A673 (cell line): ENCODE data around the gene UTP15. TPM values are rescaled to one million over a fixed set of nuclear protein-coding genes. Genes with fewer than 3 reads are reported as not detected.

Experiments used
- BruUV-seq: library from RNA; stranded (reverse); fragments of 400-500 nt; replicated peaks from 2 replicates; lab custom pipeline; 2021; lab: Mats Ljungman, UMichigan
- CTCF ChIA-PET: fragments of 300-600 bp; sonication (Branson Sonifier 250); formaldehyde crosslinking; loops from one replicate; lab custom pipeline; 2022; ENCODE audit warnings: antibody characterized with exemption; lab: Charles Lee
- POLR2A ChIA-PET: fragments of 300-600 bp; sonication (Branson Sonifier 250); formaldehyde crosslinking; loops from one replicate; lab custom pipeline; 2022; ENCODE audit warnings: antibody characterized with exemption; ENCODE audit not compliant: low non-redundant PET; lab: Charles Lee
- DNase-seq: peaks from one replicate; pipeline ENCODE4 v3.0.0-alpha.2; 2015; ENCODE audit warnings: low spot score
- H3K27ac ChIP-seq: fragments of 200-600 bp; sonication (generic); 2 replicates; pipeline ENCODE4 v1.5.1; 2016; ENCODE audit warnings: mixed run types, low read depth, mild to moderate bottlenecking, mixed read lengths, antibody characterized with exemption, low read length; ENCODE audit not compliant: poor library complexity, severe bottlenecking
- H3K27me3 ChIP-seq: fragments of 200-600 bp; sonication (generic); replicated peaks from 2 replicates; pipeline ENCODE4 v1.6.1; 2017; ENCODE audit warnings: mixed run types, low read depth, mild to moderate bottlenecking, mixed read lengths, antibody characterized with exemption, low read length; ENCODE audit not compliant: insufficient read depth, poor library complexity
- H3K36me3 ChIP-seq: fragments of 200-600 bp; sonication (generic); 2 replicates; pipeline ENCODE4 v1.6.1; 2016; ENCODE audit warnings: mixed run types, mild to moderate bottlenecking, mixed read lengths, antibody characterized with exemption, low read length; ENCODE audit not compliant: insufficient read depth, poor library complexity, severe bottlenecking
- H3K4me1 ChIP-seq: fragments of 200-600 bp; sonication (generic); 2 replicates; pipeline ENCODE4 v1.6.1; 2017; ENCODE audit warnings: mixed run types, mild to moderate bottlenecking, mixed read lengths, antibody characterized with exemption, low read length; ENCODE audit not compliant: insufficient read depth, poor library complexity, severe bottlenecking
- H3K4me3 ChIP-seq: fragments of 200-600 bp; sonication (generic); 2 replicates; pipeline ENCODE4 v1.5.1; 2016; ENCODE audit warnings: low read depth, mixed run types, mild to moderate bottlenecking, mixed read lengths, low read length; ENCODE audit not compliant: poor library complexity, severe bottlenecking
- H3K9me3 ChIP-seq: fragments of 200-600 bp; sonication (generic); 2 replicates; pipeline ENCODE4 v1.6.1; 2016; ENCODE audit warnings: mixed run types, low read depth, mild to moderate bottlenecking, mixed read lengths, antibody characterized with exemption, low read length; ENCODE audit not compliant: poor library complexity, severe bottlenecking
- CTCF ChIP-seq: fragments of 300-800, 200-600 bp; sonication (generic); conservative IDR thresholded peaks from 2 replicates; pipeline ENCODE4 v1.5.1; 2017; ENCODE audit warnings: low read depth, mild to moderate bottlenecking, antibody characterized with exemption, low read length, moderate library complexity, mixed read lengths
- EZH2 ChIP-seq: fragments of 200-600 bp; sonication (generic); IDR thresholded peaks from 2 replicates; pipeline ENCODE4 v1.6.1; 2017; ENCODE audit warnings: borderline replicate concordance, low read depth, mild to moderate bottlenecking, mixed read lengths, antibody characterized with exemption, low read length; ENCODE audit not compliant: poor library complexity, severe bottlenecking
- intact Hi-C: fragments of 100-400 bp; cut with micrococcal nuclease; formaldehyde crosslinking; loops from one replicate; pipeline ENCODE4 v1.10.0; 2022; ENCODE audit not compliant: unreplicated experiment
- total RNA-seq: library from RNA; stranded (reverse); gene quantifications from 2 replicates; pipeline ENCODE4 v1.2.3, GENCODE V29; 2021

UTP15 gene
- total RNA-seq, 1 experiment from 2014 or later, result 35.4 TPM

- no peak for DNase-seq
- BruUV-seq, result no TSS peak
- TF ChIP-seq EZH2, result no peak
- TF ChIP-seq CTCF, result no peak
- H3K27me3 ChIP-seq, result peaks cover 39% of the 10 kb centered on the region
- H3K4me3 ChIP-seq, result peak overlapping the region; percentile 55
- CTCF ChIA-PET, result no interaction called here
- H3K4me1 ChIP-seq, result no peaks in the 10 kb centered on the region
- POLR2A ChIA-PET, result no interaction called here
- intact Hi-C loops, result no loop called here
- H3K27ac ChIP-seq, result no peak overlapping the region
- H3K9me3 ChIP-seq, result no peaks in the 10 kb centered on the region
- H3K36me3 ChIP-seq, result no peaks in the 10 kb centered on the region
These were observed 61.3 kb downstream of the UTP15 start for GRCh38 chr5:73626814-73627313.

GRCh38 chr5:73629456-73629855, 63.9 kb downstream of the UTP15 start:
- no peaks in the 10 kb centered on the region for H3K4me1 ChIP-seq
- DNase-seq, result no peak
- no peak overlapping the region for H3K27ac ChIP-seq
- TF ChIP-seq CTCF (no peak), EZH2 (no peak)
- ChIA-PET CTCF (no interaction called here), POLR2A (no interaction called here)
- H3K36me3 ChIP-seq, result no peaks in the 10 kb centered on the region
- H3K9me3 ChIP-seq, result no peaks in the 10 kb centered on the region
- H3K4me3 ChIP-seq, result no peak overlapping the region
- no TSS peak for BruUV-seq
- intact Hi-C loops, result no loop called here
- H3K27me3 ChIP-seq, result peaks cover 36% of the 10 kb centered on the region

- BruUV-seq, result no TSS peak
- Histone ChIP-seq H3K36me3 (no peaks in the 10 kb centered on the region), H3K27ac (no peak overlapping the region), H3K27me3 (peaks cover 36% of the 10 kb centered on the region), H3K4me1 (no peaks in the 10 kb centered on the region), H3K9me3 (no peaks in the 10 kb centered on the region), H3K4me3 (no peak overlapping the region)
- DNase-seq, result no peak
- intact Hi-C loops, result no loop called here
- POLR2A ChIA-PET, result no interaction called here
- TF ChIP-seq EZH2 (no peak), CTCF (no peak)
- CTCF ChIA-PET, result no interaction called here
These were observed 65.2 kb downstream of the UTP15 start for GRCh38 chr5:73630765-73631164.
